HG03139 (cell line): Measurements from ENCODE around the gene WRNIP1.
"Not testable (repeated sequence)": the region's sequence is repeated elsewhere in the genome, so short reads cannot be mapped to it uniquely, and the experiment has no call there.

Source experiments
- ATAC-seq: cut with Tn5 transposase; IDR thresholded peaks from one replicate; pipeline ENCODE4 v1.9.1; 2021; ENCODE audit not compliant: unreplicated experiment

The WRNIP1 gene

GRCh38 chr6:2782825-2783187 is 17.6 kb downstream of the WRNIP1 start:
- ATAC-seq, result no peak

- ATAC-seq, result no peak
Observed at GRCh38 chr6:2783188-2783963, 18.2 kb downstream of the WRNIP1 start.

GRCh38 chr6:2784061-2784460 is 18.9 kb downstream of the WRNIP1 start:
- ATAC-seq, result no peak

- ATAC-seq, result no peak
Observed at GRCh38 chr6:2784930-2785329, 19.7 kb downstream of the WRNIP1 start.

GRCh38 chr6:2786269-2786668 is 21.1 kb downstream of the WRNIP1 start:
- no peak for ATAC-seq

GRCh38 chr6:2790588-2791449 is 25.6 kb downstream of the WRNIP1 start:
- peak; percentile 63 for ATAC-seq

- no peak for ATAC-seq
Observed at GRCh38 chr6:2791450-2791974, 26.3 kb downstream of the WRNIP1 start.

GRCh38 chr6:2792330-2793110 is 27.3 kb downstream of the WRNIP1 start:
- ATAC-seq, result no peak

- ATAC-seq, result no peak
Observed at GRCh38 chr6:2793534-2794151, 28.4 kb downstream of the WRNIP1 start.

- no peak for ATAC-seq
Observed at GRCh38 chr6:2794171-2794730, 29.1 kb downstream of the WRNIP1 start.

- no peak for ATAC-seq
Observed at GRCh38 chr6:2795162-2795561, 30.0 kb downstream of the WRNIP1 start.

GRCh38 chr6:2795956-2796355 is 30.8 kb downstream of the WRNIP1 start:
- no peak for ATAC-seq

GRCh38 chr6:2796861-2797260 is 31.7 kb downstream of the WRNIP1 start:
- no peak for ATAC-seq

- no peak for ATAC-seq
Observed at GRCh38 chr6:2797564-2798031, 32.4 kb downstream of the WRNIP1 start.

GRCh38 chr6:2798586-2799134 is 33.5 kb downstream of the WRNIP1 start:
- ATAC-seq, result no peak

- no peak for ATAC-seq
Observed at GRCh38 chr6:2799936-2800527, 34.8 kb downstream of the WRNIP1 start.

- no peak for ATAC-seq
Observed at GRCh38 chr6:2800552-2801316, 35.5 kb downstream of the WRNIP1 start.

GRCh38 chr6:2801687-2802086 is 36.5 kb downstream of the WRNIP1 start:
- not testable (repeated sequence) for ATAC-seq

- ATAC-seq, result no peak
Observed at GRCh38 chr6:2802521-2803060, 37.4 kb downstream of the WRNIP1 start.
